HCT116 (cell line): Measurements from ENCODE around the gene TSSK2. TPM values are rescaled to one million over a fixed set of nuclear protein-coding genes. Genes with fewer than 3 reads are reported as not detected.

Experiments
- ATAC-seq: fragments of 200-7000 bp; cut with Tn5 transposase; 2 replicates; pipeline ENCODE4 v1.9.1; 2020; ENCODE audit warnings: mild to moderate bottlenecking, moderate library complexity
- BruUV-seq: library from RNA; stranded (reverse); fragments of 400-500 nt; replicated peaks from 2 replicates; lab custom pipeline; 2021; lab: Mats Ljungman, UMichigan
- CTCF ChIA-PET: fragments of 300-600 bp; sonication (Branson Sonifier 250); formaldehyde crosslinking; loops from one replicate; lab custom pipeline; 2021; ENCODE audit warnings: antibody characterized with exemption; lab: Charles Lee
- POLR2A ChIA-PET: fragments of 300-600, 350-600 bp; sonication (Branson Sonifier 250); formaldehyde crosslinking; loops from one replicate; lab custom pipeline; 2021; ENCODE audit warnings: antibody characterized with exemption; lab: Charles Lee
- RAD21 ChIA-PET, 2 experiments: fragments of 300-600 bp; sonication (Branson Sonifier 250); formaldehyde crosslinking; loops; one replicate each; lab custom pipeline; 2023; ENCODE audit warnings: low total read pairs in 2 of 2; ENCODE audit not compliant: uncharacterized antibody in 2 of 2, unreplicated experiment in 2 of 2, low non-redundant PET in 1 of 2; lab: Charles Lee
- DNase-seq: peaks from one replicate; pipeline ENCODE4 v3.0.0-alpha.2; 2010; ENCODE audit warnings: low read depth, low spot score
- H2AFZ ChIP-seq: fragments of 200-600 bp; shearing (Covaris generic), sonication (generic); 2 replicates; pipeline ENCODE4 v1.6.1; 2017; ENCODE audit warnings: low read depth, mixed run types, mixed read lengths, antibody characterized with exemption, low read length; ENCODE audit not compliant: poor library complexity, severe bottlenecking
- H3K27ac ChIP-seq: 2 replicates; pipeline ENCODE4 v1.5.1; 2012; ENCODE audit warnings: low read depth, low read length
- H3K27me3 ChIP-seq: fragments of 200-600 bp; sonication (generic); 2 replicates; pipeline ENCODE4 v1.6.1; 2016; ENCODE audit warnings: mixed run types, low read length, mixed read lengths; ENCODE audit not compliant: insufficient read depth
- H3K36me3 ChIP-seq, 2 experiments: fragments of 200-500 bp in 1 of 2; fragments of 200-600 bp in 1 of 2; sonication (Bioruptor generic) in 1 of 2; sonication (generic) in 1 of 2; 2 replicates each; pipeline versions ENCODE4 v1.5.1 to v1.6.1; 2014 to 2016; ENCODE audit warnings: low read length in 2 of 2, inconsistent platforms in 1 of 2, mixed read lengths in 1 of 2, mixed run types in 1 of 2; ENCODE audit not compliant: insufficient read depth in 2 of 2, control insufficient read depth in 1 of 2
- H3K4me1 ChIP-seq, 2 experiments: fragments of 200-600 bp in 1 of 2; sonication (generic) in 1 of 2; 2 replicates each; pipeline versions ENCODE4 v1.5.1 to v1.6.1; 2012 to 2017; ENCODE audit warnings: low read length in 2 of 2, inconsistent platforms in 1 of 2, mild to moderate bottlenecking in 1 of 2, mixed read lengths in 1 of 2, mixed run types in 1 of 2, moderate library complexity in 1 of 2; ENCODE audit not compliant: insufficient read depth in 2 of 2, control insufficient read depth in 1 of 2
- H3K4me2 ChIP-seq: fragments of 200-600 bp; sonication (generic); 2 replicates; pipeline ENCODE4 v1.6.1; 2017; ENCODE audit warnings: mixed run types, low read length, mixed read lengths
- H3K4me3 ChIP-seq, 2 experiments: fragments of 200-600 bp in 1 of 2; sonication (generic) in 1 of 2; replicated peaks in 1 of 2; 2 replicates each; pipeline ENCODE4 v1.5.1; 2011 to 2016; ENCODE audit warnings: low read length in 2 of 2, control low read depth in 1 of 2, low read depth in 1 of 2, mild to moderate bottlenecking in 1 of 2, mixed read lengths in 1 of 2, mixed run types in 1 of 2
- H3K79me2 ChIP-seq: fragments of 200-600 bp; sonication (generic); 2 replicates; pipeline ENCODE4 v1.6.1; 2017; ENCODE audit warnings: mild to moderate bottlenecking, mixed run types, low read length, moderate library complexity, mixed read lengths; ENCODE audit not compliant: insufficient read depth
- H3K9ac ChIP-seq: fragments of 200-600 bp; sonication (generic); 2 replicates; pipeline ENCODE4 v1.6.1; 2016; ENCODE audit warnings: low read length, mixed read lengths
- H3K9me2 ChIP-seq: fragments of 200-600 bp; sonication (generic), shearing (Covaris generic); 2 replicates; pipeline ENCODE4 v1.6.1; 2017; ENCODE audit warnings: mixed run types, mild to moderate bottlenecking, moderate library complexity; ENCODE audit not compliant: insufficient read depth
- H3K9me3 ChIP-seq, 2 experiments: fragments of 200-500 bp in 1 of 2; fragments of 200-600 bp in 1 of 2; sonication (Bioruptor generic) in 1 of 2; sonication (generic) in 1 of 2; 2 replicates each; pipeline ENCODE4 v1.6.1; 2014 to 2017; ENCODE audit warnings: low read length in 2 of 2, mixed read lengths in 2 of 2, inconsistent platforms in 1 of 2, low read depth in 1 of 2, mild to moderate bottlenecking in 1 of 2, mixed run types in 1 of 2, moderate library complexity in 1 of 2; ENCODE audit not compliant: control insufficient read depth in 1 of 2, insufficient read depth in 1 of 2
- H4K20me1 ChIP-seq: fragments of 200-600 bp; sonication (generic), shearing (Covaris generic); 2 replicates; pipeline ENCODE4 v1.6.1; 2017; ENCODE audit warnings: mixed run types, mild to moderate bottlenecking, moderate library complexity; ENCODE audit not compliant: insufficient read depth
- CBX3 ChIP-seq: IDR thresholded peaks from 2 replicates; pipeline ENCODE4 v1.6.1; 2012; ENCODE audit warnings: low read depth
- CTCF ChIP-seq, 3 experiments: fragments of 200-600 bp in 1 of 3; sonication (generic) in 1 of 3; IDR thresholded peaks in 2 of 3; conservative IDR thresholded peaks in 1 of 3; 2 replicates each; pipeline ENCODE4 v1.5.1; 2012 to 2017; ENCODE audit warnings: low read depth in 2 of 3, low read length in 2 of 3, antibody characterized with exemption in 1 of 3, borderline replicate concordance in 1 of 3, control low read depth in 1 of 3, mild to moderate bottlenecking in 1 of 3, mixed read lengths in 1 of 3, mixed run types in 1 of 3, moderate library complexity in 1 of 3; ENCODE audit not compliant: insufficient read depth in 1 of 3
- SIN3A ChIP-seq: IDR thresholded peaks from 2 replicates; pipeline ENCODE4 v1.6.1; 2012; ENCODE audit warnings: low read depth
- TCF7L2 ChIP-seq: IDR thresholded peaks from 2 replicates; pipeline ENCODE4 v1.7.0; 2011; ENCODE audit warnings: borderline replicate concordance, inconsistent platforms; ENCODE audit not compliant: insufficient read depth, insufficient read length; ENCODE audit errors: extremely low read depth
- YY1 ChIP-seq: IDR thresholded peaks from 2 replicates; pipeline ENCODE4 v1.6.1; 2011; ENCODE audit warnings: low read length, low read depth, moderate library complexity, mild to moderate bottlenecking; ENCODE audit not compliant: insufficient replicate concordance; ENCODE audit errors: extremely low read depth
- intact Hi-C: fragments of 100-400 bp; cut with micrococcal nuclease; formaldehyde crosslinking; loops from 2 replicates; pipeline ENCODE4 v1.10.0; 2022
- total RNA-seq: library from RNA; stranded (reverse); gene quantifications from one replicate; pipeline ENCODE4 v1.2.1, GENCODE V29; 2021; ENCODE audit not compliant: unreplicated experiment

TSSK2 gene
- total RNA-seq, 1 experiment from 2014 or later: not detected

GRCh38 chr22:19167106-19167869 lies 36.2 kb downstream of the TSSK2 start (continued):
- TF ChIP-seq YY1: no peak
- no peak for TF ChIP-seq TCF7L2
- no peak for TF ChIP-seq CBX3
- no peak for TF ChIP-seq CTCF (IDR thresholded peaks at IDR 0.05 in 2 of 3, conservative IDR thresholded peaks at IDR 0.05 in 1 of 3; ENCODE audit: borderline replicate concordance in 1 of 3, insufficient read depth in 1 of 3, low read depth in 2 of 3, low read length in 2 of 3)

GRCh38 chr22:19168088-19168890 lies 37.2 kb downstream of the TSSK2 start:
- ChIA-PET POLR2A (no interaction called here), CTCF (interaction anchor here (1.3 kb wide), 1 partner anchor 462 kb away, joined by 3 read pairs; no protein-coding TSS in a partner anchor), RAD21 (no interaction called here)
- Histone ChIP-seq H3K27me3 (peaks cover 12% of the 10 kb centered on the region), H3K79me2 (peaks cover 19% of the 10 kb centered on the region), H2AFZ (no peak overlapping the region), H3K9me2 (no peaks in the 10 kb centered on the region), H3K27ac (no peak overlapping the region), H3K4me1 (peaks cover 4 to 21% of the 10 kb centered on the region in 2 experiments; a peak in 3 of 4 replicates), H3K36me3 (no peaks in the 10 kb centered on the region), H3K9ac (no peak overlapping the region), H3K4me3 (no peak overlapping the region), H3K4me2 (no peak overlapping the region), H3K9me3 (no peaks in the 10 kb centered on the region), H4K20me1 (no peaks in the 10 kb centered on the region)
- DNase-seq (no peak), ATAC-seq (peak; percentile 25; the same call in 1 of the 2 replicates)
- no TSS peak for BruUV-seq
- intact Hi-C loops: no loop called here
- TF ChIP-seq SIN3A (no peak), CTCF (IDR thresholded peaks at IDR 0.05 in 2 of 3, conservative IDR thresholded peaks at IDR 0.05 in 1 of 3; ENCODE audit: borderline replicate concordance in 1 of 3, insufficient read depth in 1 of 3, low read depth in 2 of 3, low read length in 2 of 3) (peak; percentile 34 to 39 (median 36); a peak in 4 of 6 replicates)
